Cardiac ventricle fibroblast (primary cell): ENCODE results near the gene PSG7. TPM values are rescaled to one million over a fixed set of nuclear protein-coding genes. Genes with fewer than 3 reads are reported as not detected.

Source experiments
- total RNA-seq: library from RNA; depleted of rRNA; stranded (reverse); fragments of >200 nt; gene quantifications from 2 replicates; pipeline ENCODE4 v1.2.3, GENCODE V29; 2015

Gene PSG7
- not detected in 2 replicates for total RNA-seq

GRCh38 chr19:42937107-42937506 lies at the start of gene PSG7:
Gene PSG7, minus strand, starts transcription at chr19:42937207. Its CDS starts 131 bp downstream, at chr19:42937076.

GRCh38 chr19:42917634-42918033 lies 19.4 kb downstream of the PSG7 start, which contains the start of gene PSG6:
Gene PSG6, minus strand, starts transcription at chr19:42917894. Its CDS starts 102 bp downstream, at chr19:42917792.

GRCh38 chr19:42879613-42880012 lies 57.4 kb downstream of the PSG7 start, which contains the start of gene PSG1:
Gene PSG1, minus strand, starts transcription at chr19:42879713. Its CDS starts 132 bp downstream, at chr19:42879581.

Other genes starting within 250 kb of the PSG7 start
- not detected in 2 replicates for gene PSG3, start 196.7 kb downstream of the PSG7 start, total RNA-seq
- gene PSG8, start 171.5 kb downstream of the PSG7 start, total RNA-seq: not detected in 2 replicates
- not detected in 2 replicates for gene PSG1, start 57.5 kb downstream of the PSG7 start, total RNA-seq
- not detected in 2 replicates for gene PSG6, start 19.3 kb downstream of the PSG7 start, total RNA-seq
- not detected in 2 replicates for gene PSG11, start 89.3 kb upstream of the PSG7 start, total RNA-seq
- gene PSG2, start 145.5 kb upstream of the PSG7 start, total RNA-seq: not detected in 2 replicates
- not detected in 2 replicates for gene PSG5, start 249.3 kb upstream of the PSG7 start, total RNA-seq